NCI-H748 (cell line): Measurements from ENCODE around the gene FAM76B.
"Not testable (repeated sequence)": the region's sequence is repeated elsewhere in the genome, so short reads cannot be mapped to it uniquely, and the experiment has no call there.

Experiments used
- DNase-seq: peaks from one replicate; lab custom pipeline; 2025; ENCODE audit not compliant: unreplicated experiment; lab: John Stamatoyannopoulos, UW

The FAM76B gene

DNA sequence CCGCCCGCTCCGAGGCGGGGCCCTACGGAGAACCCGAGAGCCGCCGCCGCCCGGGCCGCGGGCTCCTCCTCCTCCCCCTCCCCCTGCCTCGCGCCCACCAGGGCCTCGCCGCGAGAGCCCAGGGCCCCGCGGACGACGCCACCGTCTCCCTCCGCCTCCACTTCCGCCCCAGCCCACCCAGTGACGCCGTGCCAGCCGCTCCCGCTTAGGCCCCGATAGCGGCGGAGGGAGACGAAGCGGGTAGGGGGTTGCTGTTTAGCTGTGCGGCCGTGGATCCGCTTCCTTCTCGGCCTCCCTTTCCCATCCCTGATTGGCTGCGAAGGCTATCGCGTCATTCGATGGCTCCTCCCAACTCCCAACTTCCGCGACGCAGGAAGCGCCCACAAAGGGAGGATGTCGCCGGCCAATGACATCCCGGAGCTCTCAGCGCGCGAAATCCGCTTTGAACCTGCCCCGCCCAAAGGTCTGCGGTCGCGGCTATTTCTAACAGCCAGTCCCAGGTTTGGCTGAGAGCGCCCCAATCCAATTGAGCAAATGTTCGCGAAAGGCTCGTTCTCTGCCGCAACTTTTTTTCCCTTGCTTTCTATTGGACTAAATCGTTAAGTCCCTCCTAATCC, at the start of gene FAM76B:
TSS of gene FAM76B (minus strand) at position 277 of the 617 bp plus-strand sequence. CDS start 304 bp downstream, outside the sequence.
- peak; percentile 98 for DNase-seq

DNA sequence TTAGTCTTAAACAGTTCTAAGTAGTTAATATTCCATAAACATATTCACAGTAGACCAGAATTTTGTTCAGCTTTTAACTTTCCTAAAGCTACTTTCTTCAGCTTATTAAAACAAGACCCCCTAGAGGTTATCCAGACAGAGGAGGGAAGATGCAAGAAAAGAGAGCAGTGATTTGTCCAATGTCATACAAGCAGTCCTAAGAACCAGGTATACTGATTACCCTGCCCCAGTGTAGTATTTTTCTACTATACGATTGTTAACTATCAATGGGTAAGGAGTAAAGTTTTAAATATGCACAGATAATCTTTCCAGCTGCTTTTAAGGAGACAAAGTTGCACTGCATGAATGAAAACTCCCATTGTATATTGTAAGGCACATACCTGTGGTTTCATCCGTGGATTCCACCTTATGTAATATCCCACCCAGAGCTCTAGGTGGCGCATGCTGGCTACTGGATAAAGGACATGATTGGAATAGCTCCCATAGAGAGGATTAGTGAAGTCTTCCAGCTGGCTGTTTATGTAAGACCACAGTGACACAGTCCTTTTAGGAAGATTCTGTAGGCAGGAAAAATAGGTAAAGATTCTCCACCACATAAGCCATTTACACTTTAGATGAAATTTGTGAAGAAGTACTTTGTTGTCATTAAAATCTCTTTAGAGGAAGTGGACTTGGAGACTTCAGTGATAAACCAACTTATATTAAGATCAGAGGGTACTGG, 46.3 kb upstream of the FAM76B start:
- DNase-seq = peak; percentile 53

DNA sequence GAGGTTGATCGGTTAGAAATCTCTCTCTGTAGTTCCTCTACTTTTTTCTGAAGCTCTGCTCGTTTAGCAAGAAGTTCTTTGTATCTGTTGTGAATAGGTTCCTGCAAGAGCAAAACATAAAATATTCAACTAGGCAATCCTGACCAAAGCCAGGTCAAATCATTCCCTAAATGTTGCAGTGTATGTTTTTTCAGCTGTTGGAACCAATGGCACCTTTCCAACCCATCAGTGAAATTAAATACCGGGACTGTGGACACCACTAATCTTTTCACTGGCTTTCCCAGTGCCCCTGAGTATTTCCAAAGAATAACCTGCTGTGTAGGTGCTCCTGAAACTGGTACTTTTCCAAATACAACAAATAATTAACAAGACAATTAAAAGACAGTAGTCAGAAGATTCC, 45.8 kb upstream of the FAM76B start:
- no peak for DNase-seq

DNA sequence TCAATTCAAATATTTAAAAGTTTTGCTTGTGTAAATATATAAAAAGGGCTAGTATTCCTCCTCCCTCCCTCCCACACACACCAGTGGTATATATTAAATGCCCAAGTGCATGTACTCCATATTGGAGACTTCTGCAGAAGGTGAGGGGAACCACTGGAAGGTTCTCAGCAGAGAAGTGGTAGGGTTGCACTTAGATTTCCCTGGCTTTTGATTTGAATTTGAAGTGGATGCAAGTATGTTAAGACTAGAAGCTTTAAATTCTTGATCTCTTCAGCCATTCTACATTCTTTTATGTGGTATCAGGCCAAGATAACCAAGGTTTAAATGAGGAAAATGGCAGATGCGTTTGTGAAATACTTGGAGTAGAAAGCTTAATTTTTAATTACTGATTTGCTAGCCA, 43.8 kb upstream of the FAM76B start:
- DNase-seq = no peak

- no peak for DNase-seq
Measured at GRCh38 chr11:95832763-95833162, 43.2 kb upstream of the FAM76B start.

GRCh38 chr11:95831198-95831883, 41.8 kb upstream of the FAM76B start:
- no peak for DNase-seq

DNA sequence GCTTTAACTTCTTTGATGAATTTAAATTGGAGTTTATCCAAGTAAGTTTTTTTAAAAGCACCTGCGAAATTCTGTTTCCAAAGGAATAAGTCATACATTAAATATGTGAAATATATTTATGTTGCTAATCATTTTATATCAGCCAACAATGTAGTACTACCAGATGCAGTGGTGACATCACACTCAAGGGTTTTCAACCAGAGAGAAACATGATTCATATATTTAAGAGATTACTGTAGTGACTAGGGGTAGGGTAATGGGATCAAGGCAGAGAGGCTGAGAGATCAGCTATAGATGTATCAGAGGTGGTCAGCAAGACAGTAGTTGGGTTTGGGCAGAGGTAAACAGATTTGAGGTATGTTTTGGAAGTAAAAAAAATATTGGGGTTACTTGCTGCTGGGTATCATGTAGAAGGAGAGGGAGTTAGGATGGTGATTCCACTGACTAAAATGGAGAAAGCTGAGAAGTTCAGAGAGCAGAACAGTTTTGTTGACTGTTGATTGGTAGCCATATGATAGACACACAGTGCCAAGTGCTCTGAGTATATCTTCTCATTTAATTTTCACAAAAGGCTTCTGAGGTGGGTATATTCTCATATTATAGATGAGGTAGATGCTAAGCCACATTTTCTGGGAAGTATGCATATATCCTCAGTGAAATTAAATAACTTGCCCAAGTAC, 40.1 kb upstream of the FAM76B start:
- DNase-seq = no peak

DNA sequence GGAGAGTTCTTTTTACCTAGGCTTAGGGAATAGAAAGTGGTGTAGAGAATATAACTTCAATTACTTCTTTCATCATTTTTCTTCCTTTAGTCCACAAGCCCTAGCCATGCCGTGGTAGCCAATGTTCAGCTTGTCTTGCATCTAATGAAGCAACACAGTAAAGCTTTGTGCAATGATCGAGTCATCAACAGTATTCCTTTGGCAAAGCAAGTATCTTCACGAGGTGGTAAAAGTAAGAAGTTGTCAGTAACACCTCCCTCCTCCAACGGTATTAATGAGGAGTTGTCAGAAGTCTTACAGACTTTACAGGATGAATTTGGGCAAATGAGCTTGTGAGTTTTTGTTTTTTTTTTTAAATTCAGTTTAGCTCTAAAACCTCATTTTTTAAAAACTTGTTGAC, 38.1 kb upstream of the FAM76B start:
- DNase-seq = no peak

DNA sequence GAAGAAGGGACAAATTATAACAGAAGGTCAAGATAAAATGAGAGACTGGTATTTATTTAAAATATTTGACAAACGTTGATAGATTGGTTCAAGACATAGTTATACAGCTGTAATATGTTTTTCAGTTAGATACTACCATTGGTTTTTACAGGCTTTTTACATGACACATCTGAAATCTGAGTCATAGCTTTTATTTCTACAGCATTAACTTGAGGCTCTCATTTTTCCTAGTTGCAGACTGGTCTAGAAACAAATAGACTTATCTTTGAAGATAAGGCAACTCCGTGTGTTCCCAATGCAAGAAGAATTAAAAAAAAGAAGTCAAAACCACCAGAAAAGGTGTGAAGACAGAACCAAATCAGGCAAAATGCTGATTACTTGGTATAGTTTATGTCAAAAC, 32.1 kb upstream of the FAM76B start:
- no peak for DNase-seq

DNA sequence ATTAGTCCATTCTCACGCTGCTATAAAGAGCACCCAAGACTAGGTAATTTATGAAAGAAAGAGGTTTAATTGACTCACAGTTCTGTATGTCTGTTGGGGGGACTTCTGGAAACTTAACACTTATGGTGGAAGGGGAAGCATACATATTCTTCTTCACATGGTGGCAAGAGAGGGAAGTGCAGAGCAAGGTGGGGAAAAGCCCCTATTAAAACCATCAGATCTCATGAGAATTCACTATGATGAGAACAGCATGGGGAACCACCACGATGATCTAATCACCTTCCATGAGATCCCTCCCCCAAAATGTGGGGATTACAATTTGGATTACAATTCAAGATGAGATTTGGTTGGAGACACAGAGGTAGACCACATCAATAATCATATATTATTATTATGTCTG, 26.5 kb upstream of the FAM76B start:
- DNase-seq = no peak

- not testable (repeated sequence) for DNase-seq
Measured at GRCh38 chr11:95811052-95811451, 21.5 kb upstream of the FAM76B start.

- DNase-seq = not testable (repeated sequence)
Measured at GRCh38 chr11:95806464-95806863, 16.9 kb upstream of the FAM76B start.

- DNase-seq = no peak
Measured at GRCh38 chr11:95805869-95806268, 16.3 kb upstream of the FAM76B start.

DNA sequence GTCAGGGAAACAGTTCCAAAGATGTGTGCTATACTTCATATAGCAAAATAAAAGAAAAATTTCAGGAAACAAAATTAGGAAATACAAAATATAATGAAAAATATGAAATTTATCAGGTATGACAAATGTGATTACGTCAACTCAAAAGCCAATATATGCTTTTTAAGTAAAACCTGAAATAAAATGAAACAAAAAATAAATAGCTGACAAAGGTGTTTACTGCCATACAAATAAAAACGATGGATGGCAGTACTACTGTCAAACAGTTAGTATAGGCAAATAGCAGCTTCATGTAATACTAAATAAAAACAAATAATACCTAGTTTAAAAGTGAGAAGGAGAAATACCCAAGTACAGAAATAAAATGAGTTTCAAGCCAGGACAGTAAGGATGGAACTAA, 14.4 kb upstream of the FAM76B start:
- no peak for DNase-seq

DNA sequence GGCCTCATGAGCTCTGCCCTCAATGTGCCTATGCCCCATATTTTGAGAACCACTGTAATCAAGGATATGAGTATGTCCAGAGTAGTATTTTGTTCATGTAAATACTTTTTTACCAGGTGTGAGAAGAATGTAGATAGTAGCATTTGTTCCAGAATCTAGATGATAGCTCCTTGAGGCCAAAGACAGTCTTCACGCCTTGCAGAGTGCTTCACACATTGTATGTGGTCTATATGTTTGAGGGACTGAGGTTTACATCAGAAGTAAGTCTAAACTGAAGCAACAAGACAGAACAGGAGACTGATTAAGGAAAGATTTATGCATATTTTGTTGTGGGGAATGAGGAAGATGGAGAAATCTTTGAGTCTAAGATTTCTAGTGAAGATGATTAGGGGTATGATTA, 13.2 kb upstream of the FAM76B start:
- DNase-seq = no peak

DNA sequence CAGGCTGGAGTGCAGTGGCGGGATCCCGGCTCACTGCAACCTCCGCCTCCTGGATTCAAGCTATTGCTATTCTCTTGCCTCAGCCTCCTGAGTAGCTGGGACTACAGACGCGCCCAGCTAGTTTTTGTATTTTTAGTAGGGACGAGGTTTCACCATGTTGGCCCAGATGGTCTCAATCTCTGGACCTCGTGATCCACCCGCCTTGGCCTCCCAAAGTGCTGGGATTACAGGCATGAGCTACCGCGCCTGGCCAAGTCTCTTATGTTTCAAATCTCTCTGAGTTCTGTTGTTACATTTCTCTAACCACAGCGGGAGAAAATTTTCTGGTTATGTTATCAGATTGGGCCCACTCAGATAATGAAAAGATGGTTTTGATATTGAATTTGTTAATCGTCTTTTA, 10.9 kb upstream of the FAM76B start:
- no peak for DNase-seq

DNA sequence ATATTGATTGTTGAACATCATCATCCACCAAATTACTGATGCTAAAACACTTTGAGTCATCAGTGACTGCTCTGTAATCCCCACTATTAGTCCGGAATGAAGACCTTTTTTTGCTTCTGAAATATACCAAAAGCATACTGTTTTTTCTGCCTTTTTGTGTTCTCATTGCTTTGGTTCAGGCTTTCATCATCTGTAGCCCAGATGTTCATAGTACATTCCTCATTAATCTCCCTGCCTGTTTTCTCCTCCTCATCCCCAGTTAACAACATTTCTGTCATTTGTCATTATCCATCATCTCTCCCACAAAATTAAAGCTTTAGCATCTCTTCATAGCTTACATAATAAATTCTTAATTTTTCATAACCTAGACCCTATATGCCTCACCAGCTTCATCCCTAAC, 10.0 kb upstream of the FAM76B start:
- DNase-seq = no peak

DNA sequence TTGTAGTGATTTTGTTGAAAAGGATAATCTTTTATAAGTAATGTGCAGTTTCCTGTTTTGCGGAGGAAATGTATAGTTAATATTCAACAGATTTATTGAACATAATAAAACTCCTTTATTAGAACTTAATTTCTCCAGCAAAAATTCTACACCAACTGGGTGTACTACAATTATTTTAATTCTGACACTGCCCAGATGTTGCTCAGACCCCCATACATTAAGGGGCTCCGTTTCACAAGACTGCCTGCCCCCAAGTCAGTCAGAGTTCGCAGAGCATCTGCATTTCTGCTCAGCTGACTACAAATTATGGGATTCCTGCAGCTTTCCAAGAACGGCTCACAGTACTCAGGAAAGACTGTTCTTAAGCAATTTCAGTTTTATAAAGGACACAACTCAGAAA, 6.9 kb upstream of the FAM76B start:
- DNase-seq = no peak

GRCh38 chr11:95795627-95796295, 6.2 kb upstream of the FAM76B start:
- peak; percentile 65 for DNase-seq

GRCh38 chr11:95794086-95794485, 4.5 kb upstream of the FAM76B start:
- DNase-seq = no peak

GRCh38 chr11:95793116-95793515, 3.5 kb upstream of the FAM76B start:
- DNase-seq = no peak
